NCI-H2196 (cell line): ENCODE measurements around the gene NARS2.

ENCODE experiments used
- DNase-seq: peaks from one replicate; lab custom pipeline; 2025; ENCODE audit not compliant: unreplicated experiment; lab: John Stamatoyannopoulos, UW

The NARS2 gene

GRCh38 chr11:78418584-78419211 lies 156.0 kb downstream of the NARS2 start:
- no peak for DNase-seq

DNA sequence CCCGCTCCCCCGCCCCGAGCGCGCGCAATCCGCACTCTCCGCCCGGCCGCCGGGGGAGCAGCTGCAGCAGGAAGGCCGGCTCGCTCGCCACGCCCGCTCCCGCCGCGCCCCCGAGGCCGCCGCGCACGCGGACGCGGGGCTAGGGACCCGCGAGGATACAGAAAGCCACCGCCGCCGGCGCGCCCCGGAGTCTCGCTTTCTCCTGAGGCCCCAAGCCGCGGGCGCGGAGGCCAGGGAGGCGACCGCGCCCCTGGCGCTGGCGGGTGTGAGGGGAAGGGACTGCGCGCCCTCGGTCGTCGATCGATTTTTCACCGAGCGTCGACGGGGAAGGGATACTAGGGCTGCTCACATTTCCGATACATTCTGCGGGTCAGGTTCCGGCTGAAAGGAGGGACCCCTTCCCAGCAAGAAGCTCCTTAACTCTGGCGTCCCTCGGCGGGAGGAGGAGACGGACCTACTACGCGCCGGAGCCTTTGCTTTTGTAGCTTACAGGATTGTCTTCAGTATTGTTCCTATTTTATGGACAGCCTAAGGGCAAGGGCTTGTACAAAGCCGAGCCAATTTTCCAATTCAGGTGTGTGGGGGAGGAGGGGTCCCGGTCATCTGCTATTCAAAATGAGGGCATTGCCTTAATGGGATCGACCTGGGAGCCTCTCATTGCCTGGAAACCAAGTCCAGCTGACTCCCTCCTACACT lies 156.6 kb downstream of the NARS2 start:
- DNase-seq, result peak; percentile 93

DNA sequence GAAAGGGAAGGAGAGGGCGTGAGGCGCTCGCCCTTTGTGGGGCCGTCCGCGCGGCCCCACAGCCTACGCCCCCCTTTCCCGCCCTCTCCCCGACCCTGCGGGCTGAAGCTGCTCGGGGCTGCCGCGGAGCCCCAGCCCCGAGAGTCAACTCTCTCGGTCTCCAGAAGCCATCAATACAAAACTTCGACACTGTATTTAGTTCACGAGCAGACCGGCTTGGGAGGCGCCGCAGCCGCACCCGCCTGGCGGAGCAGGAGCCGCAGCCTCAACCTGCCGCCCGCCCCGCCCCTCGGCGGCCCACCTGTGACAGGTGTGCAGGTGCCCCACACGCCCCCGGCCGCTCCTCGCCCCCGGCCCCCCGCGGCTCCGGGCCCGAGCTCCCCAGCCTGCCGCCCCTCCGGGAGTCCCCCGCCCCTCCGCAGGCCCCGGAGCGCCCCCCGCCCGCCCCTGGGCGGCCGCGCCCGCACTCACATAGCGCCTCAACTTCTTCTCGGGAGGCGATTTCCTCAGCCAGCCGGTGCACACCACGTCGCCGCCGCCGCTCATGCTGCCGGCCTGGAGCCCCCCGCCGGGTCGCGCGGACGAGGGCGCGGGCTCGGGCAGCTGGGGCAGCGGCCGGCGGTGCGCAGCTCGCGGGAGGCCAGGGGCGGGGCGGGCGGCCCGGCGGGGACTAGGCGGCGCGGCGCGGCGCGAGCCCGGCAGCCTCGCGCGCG lies 157.3 kb downstream of the NARS2 start, which contains the start of gene GAB2:
GAB2 (minus strand) TSS at position 646 of the 713 bp plus-strand sequence; CDS start at position 546, 100 bp downstream.
- no peak for DNase-seq

DNA sequence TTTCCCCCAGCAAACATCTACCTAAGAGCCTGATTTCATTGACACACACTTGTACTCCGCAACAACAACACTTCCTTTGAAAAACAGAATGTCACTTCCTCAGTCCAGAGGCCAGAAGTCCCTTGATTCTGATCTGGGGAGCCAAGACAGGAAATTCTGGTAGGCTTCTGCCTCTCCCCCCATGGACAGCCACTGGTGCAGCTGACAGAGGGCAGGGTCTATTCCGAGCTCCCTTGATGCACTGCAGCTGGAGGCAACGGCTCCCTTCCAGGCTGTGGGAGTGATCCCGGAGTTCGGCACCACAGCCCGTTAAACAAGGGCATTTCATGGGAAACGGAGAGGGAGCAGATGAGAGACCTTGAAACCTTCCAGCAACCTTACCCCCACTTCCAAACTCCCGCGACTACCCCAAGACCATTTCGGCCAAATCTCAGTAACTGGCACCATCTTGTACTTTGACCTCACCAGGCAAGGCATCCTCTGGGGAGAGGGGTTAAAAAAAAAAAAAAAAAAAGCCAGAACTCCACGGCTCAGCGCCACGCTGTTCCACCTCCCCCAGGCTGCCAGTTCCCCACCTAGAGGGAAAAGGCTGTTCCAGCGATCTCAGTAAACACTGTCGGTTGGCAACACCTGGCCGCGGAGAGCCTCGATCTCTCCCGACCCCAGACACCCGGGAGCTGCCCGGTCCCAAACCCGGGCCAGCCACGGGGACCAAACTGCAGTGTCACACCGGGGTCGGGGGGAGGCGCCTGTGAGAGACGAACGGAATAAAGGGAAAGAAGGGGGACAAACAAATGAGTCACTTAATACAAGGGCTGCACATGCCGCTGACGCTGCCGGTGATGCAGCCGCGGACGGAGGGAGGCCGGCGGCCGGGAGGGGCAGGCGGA lies 158.1 kb downstream of the NARS2 start:
- DNase-seq, result peak; percentile 76

DNA sequence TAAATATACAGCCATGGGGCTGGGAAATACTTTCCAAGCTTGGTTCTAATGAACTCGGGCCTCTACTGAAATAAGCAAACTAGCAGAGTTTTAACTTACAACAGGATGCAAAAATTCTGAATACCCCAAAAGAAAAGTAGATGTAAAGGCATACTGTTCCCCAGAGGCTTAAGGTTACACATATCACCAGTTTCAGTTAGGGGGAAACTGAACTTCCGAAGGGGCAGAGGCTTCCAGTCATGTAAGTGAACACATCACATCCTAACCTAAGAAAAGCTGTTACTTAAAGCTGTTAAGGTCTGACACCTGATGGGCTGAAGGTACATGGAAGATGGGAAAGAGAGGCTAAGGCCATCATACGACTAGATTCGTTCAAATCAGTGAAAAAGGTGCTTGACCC lies 159.3 kb downstream of the NARS2 start:
- DNase-seq, result no peak

DNA sequence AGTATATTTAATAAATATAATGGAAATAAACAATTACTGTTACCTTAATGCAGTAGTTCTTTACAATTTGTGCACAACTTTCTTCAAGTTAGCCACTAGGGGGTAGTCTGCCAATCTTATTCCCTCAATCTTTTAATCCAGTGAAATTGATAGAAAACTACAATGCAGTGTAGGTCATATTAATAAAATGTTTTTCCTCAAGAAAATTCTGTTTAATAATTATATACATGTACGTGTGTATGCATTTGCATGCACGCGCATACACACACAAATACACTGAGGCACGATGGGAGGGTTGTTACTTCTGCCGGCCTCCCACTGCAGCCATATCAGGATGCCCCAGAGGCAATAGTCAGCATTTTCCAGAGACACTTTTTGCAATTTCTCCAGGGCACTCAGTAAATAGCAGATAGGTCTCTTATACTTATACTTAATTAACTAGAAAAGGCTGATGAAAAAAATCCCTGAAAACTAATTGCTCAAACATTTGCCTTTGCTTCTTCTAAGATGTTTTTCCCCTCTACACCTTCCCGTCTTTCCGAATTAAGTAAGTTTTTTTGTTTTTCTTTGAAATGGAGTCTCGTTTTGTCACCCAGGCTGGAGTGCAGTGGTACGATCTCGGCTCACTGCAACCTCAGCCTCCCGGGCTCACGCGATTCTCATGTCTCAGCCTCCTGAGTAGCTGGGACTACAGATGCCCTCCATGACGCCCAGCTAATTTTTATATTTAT lies 160.2 kb downstream of the NARS2 start:
- DNase-seq, result no peak

DNA sequence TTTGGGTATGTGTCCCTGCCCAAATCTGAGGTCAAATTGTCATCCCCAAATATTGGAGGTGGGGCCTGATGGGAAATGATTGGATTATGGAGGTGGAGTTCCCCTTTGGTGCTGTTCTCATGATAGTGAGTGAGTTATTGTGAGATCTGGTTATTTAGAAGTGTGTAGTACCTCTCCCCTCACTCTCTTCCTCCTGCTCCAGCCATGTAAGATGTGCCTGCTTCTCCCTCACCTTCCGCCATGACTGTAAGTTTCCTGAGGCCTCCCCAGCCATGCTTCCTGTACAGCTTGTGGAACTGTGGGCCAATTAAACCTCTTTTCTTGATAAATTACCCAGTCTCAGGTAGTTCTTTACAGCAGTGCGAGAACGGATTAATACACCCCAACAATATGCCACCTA lies 166.0 kb downstream of the NARS2 start:
- DNase-seq, result no peak

DNA sequence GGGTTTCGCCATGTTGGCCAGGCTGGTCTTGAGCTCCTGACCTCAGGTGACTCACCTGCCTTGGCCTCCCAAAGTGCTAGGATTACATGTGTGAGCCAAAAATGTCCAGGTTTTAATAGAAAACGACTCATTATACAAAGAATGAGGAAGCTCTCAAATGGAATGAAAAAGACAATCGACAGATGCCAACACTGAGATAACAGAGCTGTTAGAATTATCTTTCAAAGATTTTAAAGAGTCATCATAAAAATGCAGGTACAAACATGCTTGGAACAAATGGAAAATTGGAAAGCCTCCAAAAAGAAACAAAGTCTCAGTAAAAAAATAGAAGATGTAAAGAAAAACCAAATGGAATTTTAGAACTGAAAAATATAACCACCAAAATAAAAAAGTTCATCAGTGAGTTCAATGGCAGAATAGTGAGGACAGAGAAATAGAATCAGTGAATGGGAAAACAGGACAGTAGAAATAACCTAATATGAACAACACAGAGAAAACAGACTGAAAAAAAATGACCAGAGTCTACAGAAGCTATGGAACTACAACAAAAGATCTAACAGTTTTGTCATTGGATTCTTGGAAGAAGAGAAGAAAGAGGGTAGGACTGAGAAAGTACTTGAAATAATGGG lies 168.0 kb downstream of the NARS2 start:
- no peak for DNase-seq

GRCh38 chr11:78405805-78406204 lies 168.9 kb downstream of the NARS2 start:
- DNase-seq, result no peak

DNA sequence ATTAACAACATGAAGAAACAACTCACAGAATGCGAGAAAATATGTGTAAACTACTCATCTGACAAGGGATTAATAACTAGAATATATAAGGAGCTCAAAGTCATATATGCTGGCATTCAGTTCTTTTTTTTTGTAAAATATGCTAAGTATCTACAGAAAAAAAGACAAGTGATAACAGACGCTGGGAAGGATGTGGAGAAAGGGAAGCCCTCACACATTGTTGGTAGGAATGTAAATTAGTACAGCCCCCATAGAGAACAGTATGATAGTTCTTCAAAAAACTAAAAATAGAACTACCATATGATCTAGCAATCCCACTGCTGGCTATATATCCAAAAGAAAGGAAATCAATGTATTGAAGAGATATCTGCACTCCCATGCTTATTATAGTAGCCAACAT lies 170.9 kb downstream of the NARS2 start:
- DNase-seq, result no peak

- DNase-seq, result no peak
These were observed 171.8 kb downstream of the NARS2 start for GRCh38 chr11:78402847-78403246.

GRCh38 chr11:78400702-78401101 lies 174.0 kb downstream of the NARS2 start:
- no peak for DNase-seq

DNA sequence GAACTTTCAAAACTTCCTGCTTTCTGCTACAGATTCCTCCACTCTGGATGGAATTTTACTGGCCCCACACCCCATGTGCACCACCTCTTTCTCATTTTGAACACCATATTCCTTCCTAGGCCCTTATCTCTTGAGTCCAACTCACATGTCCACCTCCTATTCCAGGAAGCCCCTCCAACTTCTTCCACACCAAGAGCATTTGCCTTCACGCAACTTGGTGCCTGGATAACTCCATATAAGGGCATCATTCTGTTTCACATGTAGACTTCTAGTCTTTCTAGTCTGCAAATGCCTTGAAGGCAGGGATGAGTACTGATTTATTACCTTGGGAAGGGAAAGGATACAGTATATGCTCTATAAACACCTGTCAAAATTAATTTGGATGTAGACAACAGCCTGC lies 174.5 kb downstream of the NARS2 start:
- no peak for DNase-seq

DNA sequence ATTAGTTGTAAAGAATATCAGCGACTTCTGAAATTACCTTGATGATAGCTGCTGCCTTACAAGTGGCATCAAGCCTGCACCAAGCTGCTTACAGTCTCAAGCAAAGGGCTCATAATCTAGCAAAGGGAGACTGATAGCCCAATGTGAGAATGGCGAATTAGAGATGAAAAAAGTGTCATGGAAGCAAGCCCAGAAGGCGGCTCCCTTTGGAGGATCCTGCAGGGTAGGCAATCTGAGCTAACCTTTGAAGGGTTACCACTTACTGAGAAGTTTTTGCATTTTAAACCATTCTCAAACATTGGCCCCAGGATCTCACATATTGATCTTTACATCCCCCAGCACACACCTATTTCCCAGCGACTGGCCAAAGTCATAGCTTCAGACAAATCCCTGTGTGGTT lies 175.5 kb downstream of the NARS2 start:
- DNase-seq, result no peak

- no peak for DNase-seq
These were observed 175.9 kb downstream of the NARS2 start for GRCh38 chr11:78398715-78399114.

- no peak for DNase-seq
These were observed 177.3 kb downstream of the NARS2 start for GRCh38 chr11:78397398-78397797.

GRCh38 chr11:78395597-78395996 lies 179.1 kb downstream of the NARS2 start:
- DNase-seq, result no peak

GRCh38 chr11:78392854-78393253 lies 181.8 kb downstream of the NARS2 start:
- DNase-seq, result no peak

GRCh38 chr11:78391424-78391823 lies 183.2 kb downstream of the NARS2 start:
- DNase-seq, result no peak

- DNase-seq, result no peak
These were observed 183.9 kb downstream of the NARS2 start for GRCh38 chr11:78390809-78391208.
